GM12878 (cell line): ENCODE results near the gene TTC39C. TPM values are rescaled to one million over a fixed set of nuclear protein-coding genes. Genes with fewer than 3 reads are reported as not detected.

Experiments
- ATAC-seq: fragments of 200-7000 bp; cut with Tn5 transposase; 3 replicates; pipeline ENCODE4 v1.9.1; 2020; ENCODE audit warnings: mild to moderate bottlenecking, moderate library complexity
- BruUV-seq: library from RNA; stranded (reverse); fragments of 400-500 nt; replicated peaks from 2 replicates; lab custom pipeline; 2021; lab: Mats Ljungman, UMichigan
- CTCF ChIA-PET: fragments of 300-600 bp; sonication (Branson Sonifier 250); formaldehyde crosslinking; extraction: SDS; loops from one replicate; lab custom pipeline; 2021; ENCODE audit warnings: inconsistent platforms; lab: Yijun Ruan, JAX
- POLR2A ChIA-PET: fragments of 350-600 bp; formaldehyde crosslinking; extraction: SDS; loops from one replicate; lab custom pipeline; 2021; ENCODE audit warnings: inconsistent platforms; lab: Charles Lee
- RAD21 ChIA-PET: fragments of 300-600 bp; sonication (Branson Sonifier 250); formaldehyde crosslinking; loops from one replicate; lab custom pipeline; 2023; ENCODE audit warnings: antibody characterized with exemption; ENCODE audit not compliant: unreplicated experiment; lab: Charles Lee
- SMC1A ChIA-PET: fragments of 300-600 bp; sonication (Branson Sonifier 250); formaldehyde crosslinking; loops from one replicate; lab custom pipeline; 2023; ENCODE audit not compliant: unreplicated experiment, uncharacterized antibody; lab: Charles Lee
- DNase-seq: peaks from one replicate; pipeline ENCODE4 v3.0.0-alpha.2; 2011; ENCODE audit warnings: low read depth, low spot score
- FAIRE-seq: peaks from 3 replicates; lab custom pipeline; 2011; peaks lifted over from hg19 to GRCh38; lab: Jason Lieb, UNC
- H2AFZ ChIP-seq: 2 replicates; pipeline ENCODE4 v1.6.0; 2011; ENCODE audit warnings: low read depth, low read length, control low read depth; ENCODE audit not compliant: control insufficient read depth
- H3K27ac ChIP-seq: 2 replicates; pipeline ENCODE4 v1.5.1; 2011; ENCODE audit warnings: control low read depth; ENCODE audit not compliant: control insufficient read depth, insufficient read depth
- H3K27me3 ChIP-seq, 2 experiments: replicated peaks in 1 of 2; 2 replicates each; pipeline versions ENCODE4 v1.6.0 to v1.6.1; 2011; ENCODE audit warnings: low read length in 1 of 2; ENCODE audit not compliant: control insufficient read depth in 2 of 2, insufficient read depth in 2 of 2
- H3K36me3 ChIP-seq, 2 experiments: 2 replicates each; pipeline ENCODE4 v1.5.1; 2011; ENCODE audit warnings: low read length in 1 of 2; ENCODE audit not compliant: control insufficient read depth in 2 of 2, insufficient read depth in 2 of 2
- H3K4me1 ChIP-seq: 2 replicates; pipeline ENCODE4 v1.6.1; 2011; ENCODE audit warnings: mild to moderate bottlenecking, low read length, moderate library complexity, mixed read lengths; ENCODE audit not compliant: control insufficient read depth, insufficient read depth
- H3K4me2 ChIP-seq: 2 replicates; pipeline ENCODE4 v1.6.0; 2011; ENCODE audit warnings: control low read depth; ENCODE audit not compliant: control insufficient read depth, insufficient read depth
- H3K4me3 ChIP-seq: fragments of 200-600 bp; sonication (generic); 2 replicates; pipeline ENCODE4 v1.5.1; 2016
- H3K79me2 ChIP-seq: 2 replicates; pipeline ENCODE4 v1.6.0; 2011; ENCODE audit warnings: low read length; ENCODE audit not compliant: control insufficient read depth, insufficient read depth
- H3K9ac ChIP-seq: 2 replicates; pipeline ENCODE4 v1.8.0; 2011; ENCODE audit warnings: low read length, control low read depth, mixed read lengths; ENCODE audit not compliant: control insufficient read depth, insufficient read depth
- H3K9me3 ChIP-seq: replicated peaks from 3 replicates; pipeline ENCODE4 v1.5.1; 2011; ENCODE audit warnings: mild to moderate bottlenecking, low read length; ENCODE audit not compliant: control insufficient read depth, insufficient read depth
- H4K20me1 ChIP-seq: 2 replicates; pipeline ENCODE4 v1.6.0; 2011; ENCODE audit not compliant: control insufficient read depth, insufficient read depth
- ASH2L ChIP-seq: fragments of 300-600, 200-600 bp; sonication (generic); IDR thresholded peaks from 2 replicates; pipeline ENCODE4 v1.6.1; 2017; ENCODE audit warnings: low read depth, mild to moderate bottlenecking, borderline replicate concordance
- ATF7 ChIP-seq: fragments of 450-650 bp; IDR thresholded peaks from 2 replicates; pipeline ENCODE4 v1.6.1; 2016; ENCODE audit warnings: low read depth, mild to moderate bottlenecking
- CREM ChIP-seq: IDR thresholded peaks from 2 replicates; pipeline ENCODE4 v1.6.1; 2014; ENCODE audit warnings: antibody characterized with exemption, low read depth
- EGR1 ChIP-seq, 2 experiments: IDR thresholded peaks; 1 replicate in 1 of 2; 2 replicates in 1 of 2; pipeline ENCODE4 v1.6.1; 2011 to 2012; ENCODE audit warnings: low read depth in 2 of 2, low read length in 2 of 2, borderline replicate concordance in 1 of 2, mild to moderate bottlenecking in 1 of 2, moderate library complexity in 1 of 2
- JUND ChIP-seq: IDR thresholded peaks from 2 replicates; pipeline ENCODE4 v1.6.1; 2012; ENCODE audit warnings: low read depth, mild to moderate bottlenecking, low read length, improper control_type of control experiment, moderate library complexity
- MEF2A ChIP-seq: IDR thresholded peaks from 2 replicates; pipeline ENCODE4 v1.6.1; 2011; ENCODE audit warnings: low read depth, mild to moderate bottlenecking, low read length, moderate library complexity; ENCODE audit not compliant: insufficient read depth
- MTA3 ChIP-seq: IDR thresholded peaks from 2 replicates; pipeline ENCODE4 v1.6.1; 2012; ENCODE audit warnings: low read length, inconsistent platforms, borderline replicate concordance
- NR2C1 ChIP-seq: fragments of 450-650 bp; IDR thresholded peaks from 2 replicates; pipeline ENCODE4 v1.6.1; 2017; ENCODE audit warnings: antibody characterized with exemption, mild to moderate bottlenecking, moderate library complexity
- PAX5 ChIP-seq: IDR thresholded peaks from 2 replicates; pipeline ENCODE4 v1.6.1; 2011; ENCODE audit warnings: low read depth, low read length, borderline replicate concordance
- PAX8 ChIP-seq: fragments of 450-650 bp; IDR thresholded peaks from 2 replicates; pipeline ENCODE4 v1.6.1; 2017; ENCODE audit warnings: mild to moderate bottlenecking, moderate library complexity
- STAT1 ChIP-seq: fragments of 450-650 bp; conservative IDR thresholded peaks from 2 replicates; pipeline ENCODE4 v1.6.1; 2014; ENCODE audit warnings: antibody characterized with exemption, mild to moderate bottlenecking
- TCF12 ChIP-seq: IDR thresholded peaks from 2 replicates; pipeline ENCODE4 v1.6.1; 2011; ENCODE audit warnings: low read depth, mild to moderate bottlenecking, low read length
- TCF3 ChIP-seq: IDR thresholded peaks from 2 replicates; pipeline ENCODE4 v1.6.1; 2012; ENCODE audit warnings: low read depth, mild to moderate bottlenecking, low read length, borderline replicate concordance; ENCODE audit not compliant: insufficient read depth
- ZNF274 ChIP-seq: IDR thresholded peaks from one replicate; pipeline ENCODE4 v1.8.0; 2011; ENCODE audit not compliant: insufficient read length, insufficient read depth
- WGBS: methylation state at CpG from one replicate; pipeline ENCODE4 v1.1.6; 2016; ENCODE audit warnings: low lambda C conversion rate; ENCODE audit not compliant: insufficient replicate concordance, insufficient coverage; ENCODE audit errors: missing lambda C conversion rate; 5-methylcytosine and 5-hydroxymethylcytosine counted together
- in situ Hi-C: fragments of 300-500 bp; cut with MboI; formaldehyde crosslinking; loops from 9 replicates; pipeline ENCODE4 v1.14.3; 2018; ENCODE audit warnings: mixed read lengths
- intact Hi-C: fragments of 100-400 bp; cut with micrococcal nuclease; formaldehyde crosslinking; loops from one replicate; pipeline ENCODE4 v1.14.2; 2022; ENCODE audit not compliant: unreplicated experiment
- polyA plus RNA-seq, 11 experiments: library from polyadenylated mRNA; depleted of rRNA in 4 of 11; unstranded in 6 of 11; stranded (reverse) in 5 of 11; fragments of >200 nt; fragmentation: Nextera tagmentation in 4 of 11; fragmentation: Illumina TruSeq in 1 of 11; extraction: Ambion mirVana in 4 of 11; extraction: Trizol in 1 of 11; gene quantifications; 1 replicate in 1 of 11; 2 replicates in 10 of 11; pipeline versions ENCODE4 v1.2.1 to v1.2.3, GENCODE V29; 2011 to 2016; ENCODE audit warnings: inconsistent platforms in 2 of 11, missing spikeins in 2 of 11, low read depth in 1 of 11
- total RNA-seq, 4 experiments: library from RNA; depleted of rRNA in 3 of 4; stranded (reverse); fragments of >200 nt in 3 of 4; fragmentation: Illumina TruSeq in 1 of 4; extraction: Trizol in 1 of 4; gene quantifications; 2 replicates each; pipeline versions ENCODE4 v1.2.1 to v1.2.3, GENCODE V29; 2013 to 2021

TTC39C gene
- total and polyA plus RNA-seq, 10 of the 15 experiments (the other 5 are each of a cell fraction or from before 2014, with no cell fraction given): 21.1 to 91.0 (median 64.8) TPM

DNA sequence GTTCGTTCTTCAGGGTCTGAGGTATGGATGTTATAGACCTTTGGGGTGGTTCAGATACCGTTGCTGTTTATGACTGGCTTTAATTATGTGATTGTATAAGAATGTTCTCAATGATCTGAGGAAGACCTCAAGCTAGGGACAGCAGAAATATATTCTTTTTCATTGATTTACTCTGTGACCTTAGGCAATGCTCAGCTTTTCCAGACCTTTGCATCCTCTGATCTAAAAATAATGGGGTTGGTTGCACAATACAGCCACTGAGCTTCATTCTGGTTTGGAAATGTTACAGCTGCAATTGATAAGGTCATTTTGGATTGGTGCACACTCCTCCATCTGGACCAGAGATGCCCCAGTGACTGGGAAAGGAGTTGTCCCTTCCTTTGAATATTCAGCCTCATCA, 107.1 kb downstream of the TTC39C start:
- no peak for FAIRE-seq
- Histone ChIP-seq H3K9me3 (no peaks in the 10 kb centered on the region), H4K20me1 (no peaks in the 10 kb centered on the region), H3K9ac (no peak overlapping the region), H3K79me2 (no peaks in the 10 kb centered on the region), H3K4me3 (no peak overlapping the region), H3K4me2 (no peak overlapping the region), H3K36me3 (peaks cover 0 to 7% of the 10 kb centered on the region in 2 experiments), H3K4me1 (no peaks in the 10 kb centered on the region), H3K27me3 (no peaks in the 10 kb centered on the region), H2AFZ (no peak overlapping the region), H3K27ac (no peak overlapping the region)
- SMC1A ChIA-PET: no interaction called here
- POLR2A ChIA-PET: interaction anchor here (0.7 kb wide), 1 partner anchor 540 kb away, joined by 3 read pairs; no protein-coding TSS in a partner anchor
- CTCF ChIA-PET: interaction anchor here (2.7 kb wide), 1 partner anchor 203 kb away, joined by 16 read pairs; no protein-coding TSS in a partner anchor
- TF ChIP-seq ASH2L (no peak), MEF2A (no peak), JUND (no peak), PAX5 (no peak), CREM (no peak), ZNF274 (no peak)
- no TSS peak for BruUV-seq
- ATAC-seq: no peak
- whole genome bisulfite sequencing: 67% methylated on average over 2 of the region's 2 CpGs
- no peak for DNase-seq
- intact Hi-C loops (no loop called here), in situ Hi-C loops (loop anchor here (10.0 kb wide), 1 partner anchor 497 kb away; no protein-coding TSS in a partner anchor)
- RAD21 ChIA-PET: interaction anchor here (0.7 kb wide), 1 partner anchor 111 kb away, joined by 3 read pairs; no protein-coding TSS in a partner anchor

DNA sequence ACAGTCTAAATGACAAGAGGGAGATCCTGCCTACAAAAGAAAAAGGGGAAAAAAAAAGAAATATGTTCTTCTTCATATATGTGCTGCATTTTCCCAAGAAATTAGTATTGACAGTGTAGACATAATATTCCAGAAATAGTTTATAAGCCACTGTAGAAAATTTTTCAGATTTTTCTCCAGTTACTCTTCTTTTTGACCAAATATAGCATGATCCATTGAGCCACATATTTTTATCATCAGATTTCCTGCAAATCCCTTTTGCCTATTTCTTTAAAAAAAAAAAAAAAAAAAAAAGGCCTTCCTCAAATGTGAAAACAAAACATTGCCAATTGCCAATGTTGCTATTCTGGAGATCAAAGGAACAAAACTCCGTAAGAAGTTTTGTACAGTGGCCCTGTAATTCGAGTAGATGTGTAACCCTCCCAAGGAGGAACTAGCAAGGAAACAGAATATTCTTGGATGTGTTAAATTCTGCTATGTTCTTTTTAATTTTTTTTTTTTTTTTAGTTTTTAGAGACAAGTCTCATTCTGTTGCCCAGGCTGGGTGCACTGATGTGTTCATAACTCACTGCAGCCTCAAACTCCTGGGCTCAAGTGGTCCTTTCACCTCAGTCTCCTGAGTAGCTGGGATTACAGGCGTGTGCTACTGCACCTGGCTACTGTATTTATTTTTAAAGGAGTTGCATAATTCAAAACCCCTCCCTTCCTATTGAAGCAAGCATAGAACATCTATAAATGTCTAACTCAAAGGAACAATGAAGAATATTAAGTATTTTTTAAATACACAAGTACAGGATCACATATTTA, 111.8 kb downstream of the TTC39C start:
- no peak for ATAC-seq
- FAIRE-seq: no peak
- SMC1A ChIA-PET: no interaction called here
- RAD21 ChIA-PET: no interaction called here
- CTCF ChIA-PET: no interaction called here
- no peak overlapping the region for H3K4me3 ChIP-seq
- H2AFZ ChIP-seq: no peak overlapping the region
- POLR2A ChIA-PET: no interaction called here
- no peaks in the 10 kb centered on the region for H3K9me3 ChIP-seq
- no peak overlapping the region for H3K4me2 ChIP-seq
- no peak overlapping the region for H3K9ac ChIP-seq
- no peaks in the 10 kb centered on the region for H4K20me1 ChIP-seq
- WGBS: 92% methylated on average over 3 of the region's 3 CpGs
- no peaks in the 10 kb centered on the region for H3K79me2 ChIP-seq
- H3K27me3 ChIP-seq: no peaks in the 10 kb centered on the region
- H3K36me3 ChIP-seq: no peaks in the 10 kb centered on the region; a peak in 2 of 4 replicates
- intact Hi-C loops: no loop called here
- in situ Hi-C loops: loop anchor here (10.0 kb wide), 1 partner anchor 502 kb away; no protein-coding TSS in a partner anchor
- H3K27ac ChIP-seq: no peak overlapping the region
- BruUV-seq: no TSS peak
- H3K4me1 ChIP-seq: no peaks in the 10 kb centered on the region
- DNase-seq: no peak
- TF ChIP-seq STAT1 (no peak), EGR1 (IDR thresholded peaks at IDR 0.05; ENCODE audit: borderline replicate concordance in 1 of 2, low read depth in 2 of 2, low read length in 2 of 2) (no peak), MTA3 (no peak), ATF7 (no peak), JUND (no peak), TCF3 (no peak), ASH2L (no peak), NR2C1 (no peak), PAX8 (no peak), TCF12 (no peak)
